T-helper 2 cell (primary cell): ENCODE data around the gene PSEN1.
A peak's percentile ranks its signal among the peaks of the same experiment; 100 is the strongest.

Experiments
- DNase-seq, 5 experiments: peaks; one replicate each; pipeline versions ENCODE4 v3.0.0 to v3.0.0-alpha.2; 2012 to 2022

Gene PSEN1

DNA sequence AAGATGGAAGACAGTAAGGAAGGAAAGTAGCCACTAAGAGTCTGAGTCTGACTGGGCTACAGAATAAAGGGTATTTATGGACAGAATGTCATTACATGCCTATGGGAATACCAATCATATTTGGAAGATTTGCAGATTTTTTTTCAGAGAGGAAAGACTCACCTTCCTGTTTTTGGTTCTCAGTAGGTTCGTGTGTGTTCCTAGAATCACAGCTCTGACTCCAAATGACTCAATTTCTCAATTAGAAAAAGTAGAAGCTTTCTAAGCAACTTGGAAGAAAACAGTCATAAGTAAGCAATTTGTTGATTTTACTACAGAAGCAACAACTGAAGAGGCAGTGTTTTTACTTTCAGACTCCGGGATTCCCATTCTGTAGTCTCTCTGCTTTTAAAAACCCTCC is 85.6 kb downstream of the PSEN1 start:
- DNase-seq, result no peak

DNA sequence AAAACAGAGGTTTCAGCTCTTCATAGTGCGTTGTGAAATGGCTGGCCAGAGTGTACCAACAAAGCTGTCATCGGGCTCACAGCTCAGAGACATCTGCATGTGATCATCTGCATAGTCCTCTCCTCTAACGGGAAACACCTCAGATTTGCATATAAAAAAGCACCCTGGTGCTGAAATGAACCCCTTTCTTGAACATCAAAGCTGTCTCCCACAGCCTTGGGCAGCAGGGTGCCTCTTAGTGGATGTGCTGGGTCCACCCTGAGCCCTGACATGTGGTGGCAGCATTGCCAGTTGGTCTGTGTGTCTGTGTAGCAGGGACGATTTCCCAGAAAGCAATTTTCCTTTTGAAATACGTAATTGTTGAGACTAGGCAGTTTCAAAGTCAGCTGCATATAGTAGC is 86.7 kb downstream of the PSEN1 start:
- peak in 1 of 5 experiments; percentile 25 for DNase-seq

DNA sequence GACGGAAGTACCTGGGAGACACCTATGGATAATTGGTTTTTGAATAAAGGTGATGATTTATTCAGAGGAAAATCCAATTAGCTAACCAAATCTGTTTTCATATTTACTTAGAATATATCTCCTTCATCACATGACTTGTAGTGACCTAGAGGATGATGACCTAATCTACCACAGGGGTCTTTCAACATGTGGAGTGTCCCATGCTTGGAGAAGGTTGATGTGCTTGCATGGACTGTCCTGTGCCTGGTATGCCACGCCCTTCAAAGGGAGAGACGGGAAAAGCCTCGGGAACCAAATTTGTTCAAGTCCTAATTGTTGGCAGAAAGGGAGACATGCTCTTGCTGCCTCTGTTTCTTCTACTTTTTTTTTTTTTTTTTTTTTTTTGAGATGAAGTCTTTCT is 89.2 kb downstream of the PSEN1 start:
- DNase-seq, result no peak

DNA sequence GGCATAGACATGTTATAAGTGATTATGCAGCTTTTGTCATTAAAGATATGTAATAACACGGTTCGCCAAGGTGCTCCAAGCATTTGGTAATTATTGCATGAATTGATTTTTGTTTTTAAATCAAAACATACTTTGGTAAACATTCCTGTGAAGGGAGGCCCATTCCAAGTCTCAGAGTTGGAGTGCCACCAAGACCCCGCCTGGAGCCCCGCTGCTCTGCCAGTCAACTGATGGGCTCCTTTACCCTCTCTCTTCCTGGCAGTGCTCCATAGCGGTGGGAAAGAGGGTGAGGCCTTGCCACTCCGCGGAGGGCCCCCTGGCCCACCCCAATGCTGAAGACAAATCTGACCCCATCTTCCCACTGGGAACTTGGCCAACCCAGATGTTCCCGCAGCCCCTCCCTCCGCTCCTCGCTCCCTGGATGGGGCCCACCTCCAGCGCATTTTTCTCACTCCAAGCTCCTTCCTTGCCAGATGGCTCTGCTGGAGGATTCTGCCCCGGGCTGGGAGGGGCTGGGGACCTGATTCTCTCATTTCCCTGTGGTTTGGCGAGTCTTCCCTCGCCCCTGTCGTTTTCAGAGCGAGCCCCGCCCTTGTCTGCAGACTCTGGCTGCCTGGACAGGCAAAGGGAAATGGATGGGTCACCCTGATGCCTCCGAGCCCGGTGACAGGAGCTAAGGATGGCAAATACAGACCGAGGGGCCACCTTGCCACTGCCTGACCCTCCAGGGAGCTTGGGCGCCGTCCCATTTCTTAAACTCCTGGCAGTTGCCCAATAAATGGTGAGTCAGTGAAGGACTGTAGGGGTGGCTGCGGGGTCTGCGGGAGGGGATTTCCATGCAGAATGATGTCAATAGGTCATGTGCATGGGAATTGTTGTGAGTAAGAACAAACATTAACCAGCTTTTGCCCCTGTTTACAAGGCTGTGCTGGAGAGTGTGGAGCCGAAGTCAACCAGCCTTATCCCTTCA is 91.8 kb downstream of the PSEN1 start:
- no peak for DNase-seq

DNA sequence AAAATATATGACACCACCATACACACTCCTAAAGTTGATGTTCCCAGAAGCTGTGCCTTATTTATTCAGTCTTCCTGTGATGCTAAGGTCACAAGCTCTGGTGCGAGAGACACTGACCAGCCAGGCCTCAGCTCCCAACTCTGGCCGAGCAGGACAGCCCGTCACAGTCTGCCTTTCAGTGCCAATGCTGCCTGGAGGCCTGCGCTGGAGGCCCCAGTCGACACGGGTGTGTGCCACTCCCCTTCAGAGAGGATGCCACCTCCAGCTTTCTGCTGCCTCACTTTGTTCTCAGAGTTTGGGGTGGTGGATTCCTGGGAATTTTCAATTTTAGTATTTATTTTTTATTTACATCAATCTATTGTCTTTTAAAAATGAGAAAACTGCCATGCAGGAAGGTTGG is 93.7 kb downstream of the PSEN1 start:
- DNase-seq, result no peak

DNA sequence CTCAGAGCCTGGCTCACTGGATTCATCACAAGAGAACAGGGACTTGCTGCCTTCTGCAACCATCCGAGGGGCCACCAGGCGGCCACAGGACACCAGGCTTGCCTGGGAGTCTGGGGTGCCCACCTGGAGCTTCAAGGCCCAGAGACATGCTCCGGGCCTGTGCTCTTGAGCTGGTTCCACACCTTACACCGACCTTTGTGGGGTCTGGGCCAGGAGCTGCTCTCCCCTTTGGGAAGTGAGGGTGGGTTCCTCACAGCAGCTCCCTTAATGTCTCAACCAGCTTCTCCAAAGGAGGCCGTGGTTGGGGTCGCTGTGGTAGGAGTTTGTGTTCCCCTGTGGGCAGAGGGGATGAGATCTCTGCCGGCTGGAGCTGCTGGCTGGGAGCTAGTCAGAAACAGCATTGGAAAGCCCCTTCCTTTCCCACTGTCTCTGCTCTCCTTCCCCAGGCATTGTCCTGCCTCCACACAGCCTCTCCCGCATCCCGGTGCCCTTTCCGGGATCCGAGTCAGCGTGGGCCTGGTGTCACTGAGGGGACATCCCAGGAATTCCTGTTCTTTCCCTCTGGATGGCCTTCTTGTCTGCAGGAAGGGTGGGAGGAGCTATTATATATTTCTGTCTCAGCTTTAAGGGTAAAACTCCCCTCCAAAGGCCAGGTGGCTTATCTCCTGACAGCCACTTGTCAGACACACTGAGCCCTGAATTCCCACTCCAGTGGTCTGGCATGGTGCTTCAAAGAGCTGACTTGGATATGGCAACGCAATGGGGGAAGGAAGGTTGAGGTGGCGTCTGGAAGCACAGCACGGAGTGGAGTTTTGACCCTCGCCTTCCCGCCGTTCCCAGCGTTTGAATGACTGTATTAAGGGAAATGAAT is 95.9 kb downstream of the PSEN1 start:
- DNase-seq, result peak in 1 of 5 experiments; percentile 12

DNA sequence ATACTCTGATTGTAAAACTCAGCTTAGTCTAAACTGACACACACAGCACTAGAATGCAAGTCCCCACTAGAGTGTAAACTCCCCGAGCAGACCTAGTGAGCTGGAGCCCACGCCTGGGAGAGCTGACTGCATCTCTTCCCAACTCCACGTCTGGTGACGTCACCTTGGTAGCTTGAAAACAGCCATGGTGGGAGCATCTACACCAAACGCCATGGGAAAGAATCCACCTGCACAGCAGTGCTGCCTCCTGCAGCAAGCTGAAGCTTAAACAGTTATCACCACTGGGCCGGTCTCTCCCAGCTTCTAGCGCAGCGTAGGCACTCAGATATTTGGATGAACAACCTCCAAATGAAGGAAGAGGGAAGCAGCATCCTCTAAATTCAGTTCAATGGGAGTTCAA is 96.7 kb downstream of the PSEN1 start:
- DNase-seq, result no peak

DNA sequence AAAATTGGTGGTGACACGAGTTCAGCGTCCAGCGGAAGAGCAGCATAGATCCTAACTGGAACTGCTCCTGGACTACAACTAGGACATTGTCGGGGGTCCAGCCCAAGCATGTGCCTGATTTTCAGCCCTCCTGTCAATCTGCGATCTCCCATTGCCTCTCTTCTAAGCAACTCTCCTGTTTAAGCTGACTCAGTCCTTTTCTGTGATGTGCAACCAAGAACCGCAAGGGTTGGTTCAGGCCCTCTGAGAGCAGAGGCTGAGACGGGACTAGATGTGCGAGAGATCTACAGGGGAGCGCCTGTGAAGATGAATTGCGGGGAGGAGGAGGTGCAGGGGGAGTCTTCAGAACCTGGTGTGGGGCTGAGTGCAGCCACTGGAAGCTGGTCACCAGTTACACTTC is 97.3 kb downstream of the PSEN1 start:
- DNase-seq, result no peak

DNA sequence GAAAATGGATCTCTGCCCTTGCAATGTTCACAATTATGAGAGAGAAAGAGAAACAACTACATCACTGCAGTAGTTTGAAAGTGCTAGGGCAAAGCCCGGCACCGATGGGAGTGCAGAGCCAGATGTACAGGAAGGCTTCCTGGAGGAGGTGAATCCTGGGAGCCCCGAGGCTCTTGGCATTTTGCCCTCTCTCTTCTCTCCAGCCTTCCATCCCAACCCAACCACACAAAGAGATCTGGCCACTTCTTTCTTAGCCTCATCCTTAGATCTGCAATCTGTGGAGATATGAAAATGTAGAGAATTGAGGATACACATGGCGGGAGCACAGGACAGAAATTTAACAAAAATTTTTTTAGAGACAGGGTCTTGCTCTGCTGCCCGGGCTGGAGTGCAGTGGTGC is 97.7 kb downstream of the PSEN1 start:
- no peak for DNase-seq

DNA sequence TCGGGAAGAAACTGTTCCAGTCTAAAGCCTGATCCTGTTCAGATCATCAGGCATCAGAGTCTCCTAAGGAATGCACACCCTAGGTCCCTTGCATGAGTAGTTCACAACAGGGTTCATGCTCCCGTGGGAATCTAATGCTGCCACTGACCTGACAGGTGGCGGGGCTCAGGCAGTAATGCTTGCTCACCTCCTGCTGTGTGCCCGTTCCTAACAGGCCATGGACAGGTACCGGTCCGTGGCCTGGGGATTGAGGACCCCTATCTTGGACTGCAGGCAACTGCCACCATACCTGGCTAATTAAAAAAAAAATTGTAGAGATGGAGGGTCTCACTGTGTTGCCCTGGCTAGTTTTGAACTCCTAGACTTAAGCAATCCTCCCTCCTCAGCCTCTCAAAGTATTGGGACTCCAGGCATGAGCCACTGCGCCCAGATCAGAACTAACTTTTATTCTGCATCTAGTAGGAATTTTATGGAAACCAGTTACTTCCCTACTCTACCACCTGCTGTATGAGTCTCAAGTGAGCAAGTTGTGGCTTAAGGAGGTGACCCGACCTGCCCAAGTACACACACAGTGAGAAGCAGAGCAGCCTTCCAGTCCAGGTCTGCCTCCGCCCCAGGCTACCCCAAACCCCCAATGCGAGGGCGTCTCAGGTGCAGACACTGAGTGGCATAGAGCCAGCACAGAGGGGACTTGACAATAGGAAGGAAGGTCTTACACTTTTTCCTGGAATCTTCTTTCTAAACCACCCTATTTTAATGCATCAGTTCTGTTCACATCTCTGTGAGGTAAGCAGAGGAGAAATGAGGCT is 98.5 kb downstream of the PSEN1 start:
- no peak for DNase-seq

DNA sequence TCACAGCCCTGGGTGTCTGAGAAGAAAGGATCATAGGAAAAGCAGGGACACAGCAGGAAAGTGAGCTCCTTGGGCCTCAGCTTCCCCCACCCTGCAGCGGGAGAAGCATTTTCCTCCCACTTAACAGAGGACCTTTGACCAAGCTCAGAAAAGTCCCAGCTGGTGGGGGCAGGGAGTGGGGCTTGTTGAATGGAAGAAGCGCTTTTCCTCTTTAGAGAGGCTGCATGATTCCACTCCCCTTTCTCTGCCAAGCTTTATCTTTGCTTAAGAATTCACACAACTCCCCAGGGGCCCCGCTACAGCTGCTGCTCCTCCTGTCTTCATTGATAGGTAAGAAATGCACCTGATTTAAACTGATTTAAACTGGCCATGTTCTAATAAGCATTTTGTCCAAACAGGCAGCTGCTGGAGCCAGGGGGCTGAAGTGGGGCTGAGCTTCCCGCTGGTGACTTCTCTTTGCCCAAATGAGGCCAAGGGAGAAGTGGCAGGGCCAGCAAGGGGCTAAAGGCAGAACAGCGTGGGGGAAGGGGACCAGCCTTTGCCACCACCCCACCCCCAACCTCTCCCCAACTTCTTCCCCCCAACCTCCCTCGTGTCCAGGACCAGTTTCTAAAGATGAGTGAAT is 99.3 kb downstream of the PSEN1 start:
- no peak for DNase-seq

DNA sequence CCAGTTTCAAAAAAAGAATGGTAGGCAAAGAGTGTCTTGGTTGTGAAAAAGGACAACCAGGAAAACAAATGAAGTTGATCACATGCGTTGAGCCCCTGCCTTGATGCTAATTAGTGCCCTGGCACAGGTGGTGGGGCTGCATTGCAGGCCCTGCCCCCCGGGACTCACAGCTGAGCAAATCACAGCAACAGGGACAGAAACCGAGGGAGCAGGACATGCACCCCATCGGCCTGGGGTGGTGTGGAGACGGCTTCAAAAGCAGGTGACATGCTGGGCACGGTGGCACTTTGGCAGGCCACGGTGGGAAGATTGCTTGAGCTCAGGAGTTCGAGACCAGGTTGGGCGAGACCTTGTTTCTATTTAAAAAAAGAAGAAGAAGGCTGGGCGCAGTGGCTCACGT is 99.8 kb downstream of the PSEN1 start:
- DNase-seq, result no peak

DNA sequence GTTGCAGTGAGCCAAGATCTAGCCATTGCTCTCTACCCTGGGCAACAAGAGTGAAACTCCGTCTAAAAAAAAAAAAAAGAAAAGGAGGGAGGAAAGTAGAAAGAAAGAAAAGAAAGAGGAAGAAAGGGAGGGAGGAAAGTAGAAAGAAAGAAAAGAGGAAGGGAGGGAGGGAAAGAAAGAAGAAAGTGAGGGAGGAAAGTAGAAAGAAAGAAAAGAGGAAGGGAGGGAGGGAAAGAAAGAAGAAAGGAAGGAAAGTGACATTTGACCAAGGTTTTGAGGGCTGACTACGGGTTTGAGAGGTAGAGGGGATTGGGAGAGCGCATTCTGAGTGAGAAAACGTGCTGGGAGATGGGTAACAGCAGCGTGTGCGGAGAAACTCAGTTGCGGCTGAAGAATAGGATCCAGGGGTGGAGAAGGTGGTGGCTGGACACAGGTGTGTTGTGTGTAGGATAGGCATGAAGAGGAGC is 100.5 kb downstream of the PSEN1 start:
- no peak for DNase-seq

DNA sequence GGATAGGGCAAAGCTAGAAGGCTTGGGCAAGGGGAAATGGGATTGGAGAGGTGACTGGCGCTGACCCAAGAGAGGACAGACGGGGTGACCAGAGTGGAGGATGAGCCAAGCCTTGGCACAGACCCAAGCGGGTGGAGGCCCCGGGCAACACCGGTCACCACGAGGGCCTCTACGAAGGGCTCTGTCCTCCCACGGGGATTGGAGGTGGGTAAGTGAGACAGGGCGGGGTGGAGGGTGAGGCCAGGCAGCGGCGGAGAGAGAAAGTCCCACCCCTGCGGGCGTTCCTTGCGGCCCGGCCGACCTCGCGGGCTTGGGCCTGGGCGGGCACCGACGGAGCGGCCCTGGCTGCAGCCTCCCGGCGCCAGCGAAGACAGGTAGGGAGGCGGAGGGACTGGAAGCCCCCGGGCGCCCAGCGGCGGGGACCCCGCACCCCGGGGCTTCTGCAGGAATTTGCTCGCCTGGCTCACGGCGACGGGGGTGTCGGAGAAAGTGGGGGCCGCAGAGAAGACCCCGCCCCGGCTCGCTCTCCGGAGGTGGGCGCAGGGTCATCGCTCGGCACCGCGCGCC is 101.0 kb downstream of the PSEN1 start, which contains the start of gene PAPLN:
PAPLN (plus strand) TSS at position 288 of the 567 bp plus-strand sequence. CDS start 2,273 bp downstream, outside the sequence.
- DNase-seq, result no peak

DNA sequence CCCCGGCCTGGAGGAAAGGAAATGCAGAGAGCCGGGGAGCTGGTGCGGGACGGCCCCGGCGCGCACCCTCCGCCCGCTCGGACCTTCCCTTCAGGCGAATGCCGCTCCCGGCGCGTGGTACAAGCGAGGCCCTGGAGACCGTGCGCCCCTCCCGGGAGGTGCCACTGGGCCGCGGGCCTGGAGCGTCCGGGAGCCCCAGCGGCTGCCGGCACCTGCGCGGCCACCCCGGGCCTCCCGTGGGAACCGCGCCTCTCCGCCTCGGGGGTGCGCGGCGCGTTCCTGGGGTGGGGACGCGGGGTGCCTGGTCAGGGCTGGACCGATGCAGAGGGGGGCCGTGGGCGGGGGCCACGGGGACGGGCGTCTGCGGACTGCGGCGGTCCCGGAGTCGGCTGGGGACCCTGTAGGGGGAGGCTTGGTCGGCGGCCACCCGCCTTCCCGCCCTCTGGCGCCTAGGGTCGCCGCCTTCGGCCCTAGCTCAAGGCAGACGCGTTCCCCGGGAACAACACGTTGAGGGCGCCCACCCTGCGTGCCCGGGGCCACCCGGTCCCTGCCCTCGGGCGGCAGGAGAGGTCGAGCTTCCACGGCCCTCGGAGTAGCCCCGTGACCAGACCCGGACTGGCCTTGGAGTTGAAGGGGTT is 101.6 kb downstream of the PSEN1 start:
- DNase-seq, result no peak

DNA sequence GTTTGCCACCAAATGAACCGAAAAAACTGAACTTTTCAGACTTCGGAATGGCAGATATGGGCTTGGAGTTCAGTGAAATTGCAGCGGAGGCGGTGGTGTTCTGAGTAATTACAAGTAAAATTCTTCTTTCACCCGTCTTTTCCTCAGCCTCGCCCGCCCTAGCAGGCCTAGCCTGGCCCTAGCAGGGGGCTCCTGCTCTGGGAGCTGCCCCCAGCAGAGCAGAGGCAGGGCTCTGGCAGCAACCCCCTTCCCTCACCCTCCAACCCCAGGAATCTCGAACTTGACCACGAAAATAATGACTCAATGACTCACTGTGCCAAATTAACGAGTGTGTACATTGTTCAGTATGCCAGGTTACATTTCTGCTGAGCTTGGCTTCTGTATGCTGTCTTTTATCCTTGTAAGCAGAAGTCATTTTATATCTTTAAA is 102.1 kb downstream of the PSEN1 start:
- DNase-seq, result no peak

DNA sequence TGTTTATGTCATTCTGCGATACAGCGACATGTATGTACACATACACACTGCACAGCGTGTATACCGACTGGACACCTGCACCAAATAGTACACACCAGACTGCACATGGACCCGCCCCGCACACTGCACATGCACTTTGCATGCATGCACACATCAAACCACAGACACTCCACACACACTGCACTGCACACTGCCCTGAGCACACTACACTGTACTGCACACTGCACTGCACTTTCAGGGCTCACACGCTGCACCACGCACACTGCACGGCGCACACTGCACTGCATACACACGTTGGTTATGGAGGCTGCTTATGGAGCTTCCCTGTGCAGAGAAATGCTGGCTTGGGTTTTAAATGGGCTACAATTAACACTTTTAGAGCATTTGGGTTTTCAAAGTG is 102.6 kb downstream of the PSEN1 start:
- no peak for DNase-seq

DNA sequence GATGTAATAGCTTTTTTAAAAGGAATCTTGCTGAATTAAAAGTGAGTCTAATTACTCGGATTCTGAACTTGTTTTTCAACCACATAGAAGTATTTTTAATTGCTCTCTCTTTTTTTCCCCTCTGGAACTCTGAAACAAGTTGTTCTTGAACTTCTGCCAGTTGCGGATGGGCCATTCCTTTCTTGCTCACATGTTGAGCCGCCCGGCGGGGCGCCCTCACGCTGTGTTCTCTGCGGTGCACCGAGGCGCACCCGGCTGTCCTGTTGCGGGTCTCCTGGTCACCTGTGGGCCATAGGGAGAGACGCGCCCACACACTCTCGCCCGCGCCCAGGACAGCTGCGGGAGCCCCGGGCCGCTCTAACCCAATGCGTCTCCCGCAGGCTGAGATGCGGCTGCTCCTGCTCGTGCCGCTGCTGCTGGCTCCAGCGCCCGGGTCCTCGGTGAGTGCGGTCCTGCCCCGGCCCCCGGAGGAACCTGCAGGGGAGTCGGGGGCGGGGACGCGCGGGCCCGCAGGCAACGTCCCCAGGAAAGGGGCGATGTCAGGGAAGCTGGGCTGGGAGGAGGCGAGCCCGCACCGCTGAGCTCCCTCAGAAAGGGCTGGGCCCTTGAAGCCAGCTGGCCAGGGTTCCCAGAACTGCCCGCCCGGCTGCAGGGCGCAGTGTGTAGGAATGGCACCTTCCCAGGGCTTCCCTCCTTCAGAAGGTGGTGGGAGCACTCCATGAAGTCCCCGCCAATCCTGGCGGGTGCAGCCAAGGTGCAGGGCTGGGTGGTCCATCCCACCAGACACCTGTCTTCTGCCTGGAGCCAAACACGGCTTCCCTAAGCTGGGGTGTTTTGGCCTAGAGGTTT is 103.3 kb downstream of the PSEN1 start:
- no peak for DNase-seq

DNA sequence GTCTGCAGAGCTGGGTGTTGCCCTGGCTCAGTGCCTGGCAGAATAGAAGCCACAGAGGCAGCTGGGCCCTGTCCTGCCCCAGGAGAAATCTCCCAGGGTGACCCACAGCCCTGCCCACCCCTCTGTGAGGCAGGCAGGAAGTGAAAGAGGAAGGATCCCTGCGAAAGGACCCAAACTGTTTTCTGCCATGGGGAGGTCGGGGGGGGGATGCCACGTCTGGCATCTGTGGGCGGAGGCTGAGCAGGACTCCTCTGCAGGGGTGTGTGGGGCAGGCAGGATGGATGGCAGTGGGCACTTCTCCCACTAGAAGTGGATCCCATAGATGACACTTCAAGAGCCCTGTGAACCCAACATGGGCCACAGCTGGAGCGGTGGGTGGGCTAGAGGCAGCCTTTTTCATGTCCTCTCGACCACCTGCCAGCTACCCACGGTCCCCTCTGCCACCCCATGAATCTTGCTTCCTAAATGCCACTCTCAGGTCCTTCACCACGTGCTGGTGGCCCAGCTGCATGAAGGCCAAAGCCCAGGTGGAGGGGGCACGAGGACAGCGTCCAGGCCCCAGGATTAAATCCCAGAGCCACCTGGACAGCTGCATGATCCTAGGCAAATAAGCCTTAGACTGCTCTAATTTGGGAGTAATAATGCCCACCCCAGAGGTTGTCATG is 104.6 kb downstream of the PSEN1 start:
- no peak for DNase-seq
